HG03039 (cell line): ENCODE data around the gene SLC30A3.
"Not testable (repeated sequence)": the region's sequence is repeated elsewhere in the genome, so short reads cannot be mapped to it uniquely, and the experiment has no call there.

Experiments used
- ATAC-seq: cut with Tn5 transposase; IDR thresholded peaks from one replicate; pipeline ENCODE4 v1.9.1; 2021; ENCODE audit warnings: mild to moderate bottlenecking, moderate library complexity; ENCODE audit not compliant: unreplicated experiment

SLC30A3 gene

GRCh38 chr2:27262379-27263286 lies at the start of gene SLC30A3:
SLC30A3 (minus strand) TSS chr2:27263047; CDS start chr2:27262906, 141 bp downstream.
- ATAC-seq, result no peak

GRCh38 chr2:27312152-27312551 lies 49.3 kb upstream of the SLC30A3 start:
- ATAC-seq, result no peak

GRCh38 chr2:27309651-27310050 lies 46.8 kb upstream of the SLC30A3 start:
- no peak for ATAC-seq

GRCh38 chr2:27308359-27308881 lies 45.6 kb upstream of the SLC30A3 start, which contains the start of gene UCN:
UCN (minus strand) TSS chr2:27308445; CDS start chr2:27307895, 550 bp downstream.
- ATAC-seq, result no peak

GRCh38 chr2:27307545-27308358 lies 44.9 kb upstream of the SLC30A3 start:
- ATAC-seq, result no peak

GRCh38 chr2:27307287-27307544 lies 44.4 kb upstream of the SLC30A3 start:
- ATAC-seq, result no peak

- ATAC-seq, result no peak
These were observed 43.9 kb upstream of the SLC30A3 start for GRCh38 chr2:27306573-27307286.

- no peak for ATAC-seq
These were observed 43.3 kb upstream of the SLC30A3 start for GRCh38 chr2:27306136-27306535.

- no peak for ATAC-seq
These were observed 42.7 kb upstream of the SLC30A3 start for GRCh38 chr2:27305516-27305915.

- no peak for ATAC-seq
These were observed 41.8 kb upstream of the SLC30A3 start for GRCh38 chr2:27304488-27305240.

- no peak for ATAC-seq
These were observed 40.5 kb upstream of the SLC30A3 start for GRCh38 chr2:27303093-27304025.

- ATAC-seq, result not testable (repeated sequence)
These were observed 37.8 kb upstream of the SLC30A3 start for GRCh38 chr2:27300606-27301005.

- no peak for ATAC-seq
These were observed 35.7 kb upstream of the SLC30A3 start for GRCh38 chr2:27298391-27299080.

- ATAC-seq, result no peak
These were observed 34.3 kb upstream of the SLC30A3 start for GRCh38 chr2:27297195-27297594.

- ATAC-seq, result no peak
These were observed 33.6 kb upstream of the SLC30A3 start for GRCh38 chr2:27296481-27296880.

GRCh38 chr2:27294928-27295327 lies 32.1 kb upstream of the SLC30A3 start:
- ATAC-seq, result no peak

- ATAC-seq, result no peak
These were observed 29.0 kb upstream of the SLC30A3 start for GRCh38 chr2:27291865-27292264.

GRCh38 chr2:27290549-27290948 lies 27.7 kb upstream of the SLC30A3 start:
- ATAC-seq, result no peak

GRCh38 chr2:27288610-27289009 lies 25.8 kb upstream of the SLC30A3 start:
- ATAC-seq, result no peak
